Spleen (tissue), 11 donors: ENCODE data around the gene STEAP2. TPM values are rescaled to one million over a fixed set of nuclear protein-coding genes. Genes with fewer than 3 reads are reported as not detected.
A peak's percentile ranks its signal among the peaks of the same experiment; 100 is the strongest.

Source experiments
- DNase-seq: peaks from one replicate; pipeline ENCODE4 v3.0.0-alpha.2; 2020
- H3K27ac ChIP-seq, 8 donors: fragments of 200-600 bp; sonication (generic) in 7 of 8; 1 replicate in 4 of 8; 2 replicates in 4 of 8; pipeline versions ENCODE4 v1.5.0 to v1.8.0; 2016 to 2021; ENCODE audit warnings: inconsistent platforms in 4 of 8, mild to moderate bottlenecking in 4 of 8, moderate library complexity in 1 of 8
- H3K27me3 ChIP-seq, 7 donors: fragments of 200-600 bp; sonication (generic) in 6 of 7; replicated peaks in 1 of 7; 1 replicate in 4 of 7; 2 replicates in 3 of 7; pipeline versions ENCODE4 v1.5.0 to v1.8.0; 2016 to 2021; ENCODE audit warnings: inconsistent platforms in 3 of 7, mild to moderate bottlenecking in 1 of 7
- H3K36me3 ChIP-seq, 6 donors: fragments of 200-600 bp; sonication (generic) in 5 of 6; 1 replicate in 4 of 6; 2 replicates in 2 of 6; pipeline versions ENCODE4 v1.5.0 to v1.8.0; 2016 to 2021; ENCODE audit warnings: inconsistent platforms in 2 of 6
- H3K4me1 ChIP-seq, 6 donors: fragments of 200-600 bp; sonication (generic) in 5 of 6; 1 replicate in 3 of 6; 2 replicates in 3 of 6; pipeline versions ENCODE4 v1.5.0 to v1.8.0; 2016 to 2021; ENCODE audit warnings: inconsistent platforms in 3 of 6
- H3K4me3 ChIP-seq, 8 donors: fragments of 200-600 bp; sonication (generic) in 7 of 8; 1 replicate in 4 of 8; 2 replicates in 4 of 8; pipeline versions ENCODE4 v1.5.0 to v1.8.0; 2016 to 2021; ENCODE audit warnings: inconsistent platforms in 4 of 8, mild to moderate bottlenecking in 4 of 8, moderate library complexity in 2 of 8
- H3K9me3 ChIP-seq, 8 donors: fragments of 200-600 bp; sonication (generic) in 7 of 8; 1 replicate in 4 of 8; 2 replicates in 4 of 8; pipeline versions ENCODE4 v1.5.0 to v1.8.0; 2016 to 2021; ENCODE audit warnings: inconsistent platforms in 4 of 8
- POLR2A ChIP-seq, 3 donors: fragments of 450-650 bp; IDR thresholded peaks; one replicate each; pipeline ENCODE4 v1.5.1; 2017; ENCODE audit warnings: antibody characterized with exemption in 3 of 3, mild to moderate bottlenecking in 1 of 3
- POLR2AphosphoS5 ChIP-seq, 3 donors: sonication (generic); formaldehyde crosslinking; IDR thresholded peaks; one replicate each; pipeline ENCODE4 v1.5.1; 2017; ENCODE audit warnings: antibody characterized with exemption in 3 of 3
- WGBS, 5 donors: extraction: QIAGEN DNeasy Blood & Tissue Kit in 3 of 5; methylation state at CpG; one replicate each; pipeline versions ENCODE4 v1.1.5 to v1.1.7; 2013 to 2018; 5-methylcytosine and 5-hydroxymethylcytosine counted together
- intact Hi-C: fragments of 100-400 bp; cut with DNase I; formaldehyde crosslinking; loops from one replicate; pipeline ENCODE4 v1.15.0; 2023; ENCODE audit warnings: low total_unique reads
- polyA plus RNA-seq, 3 donors: library from polyadenylated mRNA; stranded (reverse); fragments of 200-250 nt; gene quantifications; one replicate each; pipeline ENCODE4 v1.2.1, GENCODE V29; 2013
- total RNA-seq, 7 donors: library from RNA; depleted of rRNA in 3 of 7; stranded (reverse); fragments of >200 nt in 3 of 7; fragmentation: NEBNext Ultra II Directional in 4 of 7; extraction: Animal tissue kit (Norgen Biotek cat#: 25700) in 4 of 7; gene quantifications; one replicate each; pipeline versions ENCODE4 v1.1.0 to v1.2.1, GENCODE V29; 2016 to 2021
- TF ChIP-seq, protein P1 (sequence below), 11 experiments: fragments of 200-600 bp in 7 of 11; fragments of 450-650 bp in 4 of 11; sonication (generic) in 4 of 11; IDR thresholded peaks in 8 of 11; conservative IDR thresholded peaks in 3 of 11; 1 replicate in 7 of 11; 2 replicates in 4 of 11; pipeline versions ENCODE4 v1.4.0 to v1.8.0; 2016 to 2021; ENCODE audit warnings: antibody characterized with exemption in 11 of 11, inconsistent platforms in 4 of 11, mild to moderate bottlenecking in 1 of 11
- donor health status: healthy with polysubstance abuse.
- donor health status: DM: no; HTN: no; CAD: no; lungs with moderate emphysema.
- donor health status: DM: no; HTN: no; CAD: no.
- donor health status: Bipolar disorder and iron deficiency.
- donor health status: healthy.
- donor health status: DM: no; HTN: no; CAD: no.
- donor health status: DM: yes; HTN: yes; CAD: no.

The STEAP2 gene
- total and polyA plus RNA-seq, 10 donors: 0.65 to 15.8 (median 5.5) TPM

DNA sequence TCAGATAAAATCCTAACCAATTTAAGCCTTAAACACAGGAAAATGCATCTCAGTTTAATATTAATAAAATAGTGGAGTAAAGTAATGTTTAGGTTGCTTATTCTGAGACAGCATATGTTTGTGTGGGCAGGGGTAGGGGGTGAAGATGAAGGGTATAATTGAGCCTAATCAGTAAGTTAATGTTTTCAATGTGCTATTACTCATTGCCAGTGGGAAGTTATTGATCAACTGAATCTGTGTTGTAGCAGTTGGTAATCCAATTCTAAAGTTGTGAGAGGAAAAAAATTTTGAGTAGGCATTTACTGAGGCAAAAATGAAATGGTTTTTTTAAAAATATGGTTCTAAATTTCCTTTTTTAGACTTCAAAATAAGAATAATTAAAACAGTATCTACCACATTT lies 49.9 kb downstream of the STEAP2 start:
- Histone ChIP-seq H3K27ac (no peak overlapping the region), H3K27me3 (no peaks in the 10 kb centered on the region), H3K4me3 (no peak overlapping the region), H3K36me3 (no peaks in the 10 kb centered on the region), H3K9me3 (no peaks in the 10 kb centered on the region), H3K4me1 (no peaks in the 10 kb centered on the region)
- TF ChIP-seq POLR2AphosphoS5 (IDR thresholded peaks at IDR 0.05) (no peak), POLR2A (IDR thresholded peaks at IDR 0.05) (no peak)
- TF ChIP-seq, protein P1, sequence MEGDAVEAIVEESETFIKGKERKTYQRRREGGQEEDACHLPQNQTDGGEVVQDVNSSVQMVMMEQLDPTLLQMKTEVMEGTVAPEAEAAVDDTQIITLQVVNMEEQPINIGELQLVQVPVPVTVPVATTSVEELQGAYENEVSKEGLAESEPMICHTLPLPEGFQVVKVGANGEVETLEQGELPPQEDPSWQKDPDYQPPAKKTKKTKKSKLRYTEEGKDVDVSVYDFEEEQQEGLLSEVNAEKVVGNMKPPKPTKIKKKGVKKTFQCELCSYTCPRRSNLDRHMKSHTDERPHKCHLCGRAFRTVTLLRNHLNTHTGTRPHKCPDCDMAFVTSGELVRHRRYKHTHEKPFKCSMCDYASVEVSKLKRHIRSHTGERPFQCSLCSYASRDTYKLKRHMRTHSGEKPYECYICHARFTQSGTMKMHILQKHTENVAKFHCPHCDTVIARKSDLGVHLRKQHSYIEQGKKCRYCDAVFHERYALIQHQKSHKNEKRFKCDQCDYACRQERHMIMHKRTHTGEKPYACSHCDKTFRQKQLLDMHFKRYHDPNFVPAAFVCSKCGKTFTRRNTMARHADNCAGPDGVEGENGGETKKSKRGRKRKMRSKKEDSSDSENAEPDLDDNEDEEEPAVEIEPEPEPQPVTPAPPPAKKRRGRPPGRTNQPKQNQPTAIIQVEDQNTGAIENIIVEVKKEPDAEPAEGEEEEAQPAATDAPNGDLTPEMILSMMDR (IDR thresholded peaks at IDR 0.05 in 8 of 11, conservative IDR thresholded peaks at IDR 0.05 in 3 of 11): no peak
- DNase-seq: no peak
- intact Hi-C loops: loop anchor here (10.0 kb wide), 1 partner anchor 107 kb away; the partner anchor contains the start of gene STEAP1

DNA sequence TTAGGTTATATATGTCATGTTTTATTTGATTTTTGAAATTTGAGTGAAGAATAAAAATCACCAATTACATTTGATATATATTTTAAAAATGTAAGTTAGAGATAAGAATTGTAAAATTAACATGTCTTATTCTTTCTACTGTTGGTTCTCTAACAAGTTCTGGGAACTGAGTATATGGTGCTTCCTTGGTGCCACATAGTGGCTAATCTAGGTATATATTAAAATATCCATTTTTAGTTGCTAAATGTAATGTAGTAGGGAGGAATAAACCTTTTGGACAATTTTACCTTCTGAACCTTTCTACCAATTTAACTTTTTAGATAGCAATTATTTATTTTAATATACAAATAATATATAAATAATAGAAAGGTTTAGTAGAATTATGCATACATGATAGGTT lies 50.9 kb downstream of the STEAP2 start:
- TF ChIP-seq, protein P1 (IDR thresholded peaks at IDR 0.05 in 8 of 11, conservative IDR thresholded peaks at IDR 0.05 in 3 of 11): peak in 7 of 11 experiments; percentile 13 to 40 (median 36)
- TF ChIP-seq POLR2AphosphoS5 (IDR thresholded peaks at IDR 0.05): no peak
- H3K27me3 ChIP-seq: no peaks in the 10 kb centered on the region
- H3K4me3 ChIP-seq: no peak overlapping the region
- no peaks in the 10 kb centered on the region for H3K9me3 ChIP-seq
- H3K36me3 ChIP-seq: no peaks in the 10 kb centered on the region
- no peak overlapping the region for H3K27ac ChIP-seq
- no peak for DNase-seq
- intact Hi-C loops: loop anchor here (10.0 kb wide), 1 partner anchor 108 kb away; the partner anchor contains the start of gene STEAP1
- H3K4me1 ChIP-seq: no peaks in the 10 kb centered on the region

DNA sequence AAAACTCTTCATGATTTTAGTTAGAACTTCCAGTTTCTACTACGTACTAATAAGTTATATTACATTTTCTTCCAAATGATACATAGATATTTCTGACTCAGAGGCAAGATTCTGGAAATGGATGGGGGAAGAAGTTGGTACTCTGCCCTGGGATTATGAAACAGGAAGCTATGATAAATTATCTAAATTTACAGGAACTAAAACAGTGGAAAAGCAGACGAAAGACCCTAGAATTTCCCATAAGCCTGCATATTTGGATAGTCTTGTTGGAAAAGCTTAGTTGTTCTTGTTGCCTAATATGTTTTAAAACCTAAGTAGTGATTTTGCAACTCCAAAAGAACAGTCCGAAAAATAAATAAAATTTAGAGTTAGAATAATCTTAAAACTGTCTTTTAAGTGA lies 55.3 kb downstream of the STEAP2 start:
- intact Hi-C loops: loop anchor here (10.0 kb wide), 1 partner anchor 112 kb away; the partner anchor contains the start of gene STEAP1
- no peak for TF ChIP-seq POLR2A (IDR thresholded peaks at IDR 0.05)
- TF ChIP-seq, protein P1 (IDR thresholded peaks at IDR 0.05 in 8 of 11, conservative IDR thresholded peaks at IDR 0.05 in 3 of 11): no peak
- no peak for TF ChIP-seq POLR2AphosphoS5 (IDR thresholded peaks at IDR 0.05)
- Histone ChIP-seq H3K27me3 (no peaks in the 10 kb centered on the region), H3K4me1 (no peaks in the 10 kb centered on the region), H3K27ac (no peak overlapping the region), H3K4me3 (no peak overlapping the region), H3K36me3 (no peaks in the 10 kb centered on the region), H3K9me3 (no peaks in the 10 kb centered on the region)
- WGBS, 5 donors: 51 to 66% (median 54%) methylated on average over 3 of the region's 3 CpGs
- DNase-seq: no peak

DNA sequence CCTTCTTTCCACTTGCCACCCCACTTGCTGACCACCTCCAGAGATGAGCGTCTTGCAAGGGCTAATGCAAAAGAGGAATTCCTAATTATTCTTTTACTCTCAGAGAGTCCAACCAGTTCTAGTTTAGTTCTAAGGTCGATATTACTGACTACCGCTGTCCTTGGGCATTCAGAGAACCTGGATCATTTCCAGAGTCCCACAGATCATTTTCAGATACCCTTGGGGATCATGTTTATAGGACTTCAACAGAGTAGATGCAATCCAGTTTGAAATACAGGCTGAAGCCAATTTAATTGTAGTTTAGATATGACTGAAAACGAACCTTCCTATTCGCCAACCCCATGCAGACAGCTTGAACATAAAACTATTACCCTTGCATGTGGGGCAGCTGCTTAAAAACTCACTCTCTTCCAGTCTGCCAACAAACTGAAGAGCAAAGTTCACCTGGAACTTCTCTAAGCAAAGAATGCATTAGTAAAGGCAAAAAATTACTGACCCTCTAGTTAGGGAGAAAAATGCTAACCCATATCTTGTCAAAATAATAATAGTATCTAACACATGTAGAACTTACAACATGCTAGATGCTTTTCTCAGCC lies 55.8 kb downstream of the STEAP2 start:
- no peak overlapping the region for H3K4me3 ChIP-seq
- 75 to 89% (median 79%) methylated on average over 5 of the region's 5 CpGs for WGBS, 5 donors
- H3K36me3 ChIP-seq: no peaks in the 10 kb centered on the region
- intact Hi-C loops: loop anchor here (10.0 kb wide), 1 partner anchor 113 kb away; the partner anchor contains the start of gene STEAP1
- TF ChIP-seq POLR2A (IDR thresholded peaks at IDR 0.05) (no peak), POLR2AphosphoS5 (IDR thresholded peaks at IDR 0.05) (no peak)
- TF ChIP-seq, protein P1 (IDR thresholded peaks at IDR 0.05 in 8 of 11, conservative IDR thresholded peaks at IDR 0.05 in 3 of 11): no peak
- H3K9me3 ChIP-seq: no peaks in the 10 kb centered on the region
- H3K27me3 ChIP-seq: no peaks in the 10 kb centered on the region
- no peaks in the 10 kb centered on the region for H3K4me1 ChIP-seq
- no peak for DNase-seq
- no peak overlapping the region for H3K27ac ChIP-seq
